GM21619 (cell line): ENCODE results near the gene POM121L2.
"Not testable (repeated sequence)": the region's sequence is repeated elsewhere in the genome, so short reads cannot be mapped to it uniquely, and the experiment has no call there.

Source experiments
- ATAC-seq: cut with Tn5 transposase; IDR thresholded peaks from one replicate; pipeline ENCODE4 v1.9.1; 2021; ENCODE audit not compliant: unreplicated experiment

POM121L2 gene

DNA sequence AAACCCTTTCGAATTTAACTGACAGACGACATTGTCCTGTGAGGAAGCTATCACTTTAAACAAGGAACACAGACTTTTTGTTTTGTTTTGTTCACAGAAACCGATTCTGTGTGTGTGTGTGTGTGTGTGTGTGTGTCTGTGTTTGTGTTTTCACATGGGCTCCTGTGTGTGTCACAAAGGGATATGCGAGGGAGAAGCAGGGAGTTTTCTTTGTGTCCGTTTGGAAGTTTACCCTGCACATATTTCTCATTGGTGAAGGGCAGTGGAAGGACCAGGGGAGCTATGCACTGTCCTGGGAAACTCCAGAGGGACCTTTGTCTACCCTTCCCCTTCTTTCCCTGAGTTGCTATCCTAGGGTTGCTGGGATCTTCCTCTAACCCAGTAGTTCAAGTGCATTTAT is 17.7 kb downstream of the POM121L2 start:
- ATAC-seq: no peak

DNA sequence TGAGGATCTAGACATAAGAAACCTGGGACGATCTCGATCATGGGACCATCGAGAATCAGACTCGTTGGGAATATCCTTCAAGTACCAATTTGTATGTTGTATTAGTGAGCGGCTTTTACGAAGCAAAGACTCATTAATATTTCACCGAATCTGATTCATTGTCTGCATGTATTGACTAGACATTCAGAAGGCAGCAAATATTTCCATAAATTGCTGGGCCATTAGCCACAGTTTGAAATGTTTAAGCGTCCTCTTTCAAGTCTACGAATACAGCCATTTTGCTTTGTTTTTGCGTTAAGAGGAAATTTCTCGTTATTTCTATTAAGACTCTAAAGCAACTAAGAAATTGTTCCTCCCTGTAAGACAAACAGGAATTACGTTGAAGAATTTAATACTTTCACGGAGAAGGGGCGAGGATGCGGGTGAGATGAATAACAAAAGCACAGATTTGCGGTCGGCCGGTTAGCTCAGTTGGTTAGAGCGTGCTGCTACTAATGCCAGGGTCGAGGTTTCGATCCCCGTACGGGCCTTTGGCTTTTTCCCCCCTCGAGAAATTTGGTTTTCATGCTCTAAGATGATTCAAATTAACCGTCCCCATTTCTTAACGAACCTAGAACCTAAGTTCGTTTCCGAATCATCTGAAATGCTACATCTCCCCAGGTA is 18.5 kb downstream of the POM121L2 start:
- no peak for ATAC-seq

DNA sequence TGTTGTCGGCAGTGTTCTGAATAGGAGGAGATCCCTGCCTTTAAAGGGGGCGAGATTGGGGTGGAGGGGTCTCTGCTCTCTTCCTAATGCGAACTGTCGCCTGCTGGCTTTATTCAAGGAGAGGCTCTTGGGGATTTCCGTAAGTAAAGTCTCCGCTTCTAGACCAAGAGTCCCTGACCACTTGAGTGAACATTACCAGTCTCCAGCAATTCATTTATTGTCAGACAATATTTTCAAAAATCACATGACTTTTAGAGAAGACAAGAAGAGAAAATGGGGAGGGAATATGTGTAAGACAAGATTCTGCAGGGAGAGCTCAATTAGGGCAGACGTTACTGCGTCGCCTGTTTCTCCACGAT is 21.2 kb downstream of the POM121L2 start:
- no peak for ATAC-seq

DNA sequence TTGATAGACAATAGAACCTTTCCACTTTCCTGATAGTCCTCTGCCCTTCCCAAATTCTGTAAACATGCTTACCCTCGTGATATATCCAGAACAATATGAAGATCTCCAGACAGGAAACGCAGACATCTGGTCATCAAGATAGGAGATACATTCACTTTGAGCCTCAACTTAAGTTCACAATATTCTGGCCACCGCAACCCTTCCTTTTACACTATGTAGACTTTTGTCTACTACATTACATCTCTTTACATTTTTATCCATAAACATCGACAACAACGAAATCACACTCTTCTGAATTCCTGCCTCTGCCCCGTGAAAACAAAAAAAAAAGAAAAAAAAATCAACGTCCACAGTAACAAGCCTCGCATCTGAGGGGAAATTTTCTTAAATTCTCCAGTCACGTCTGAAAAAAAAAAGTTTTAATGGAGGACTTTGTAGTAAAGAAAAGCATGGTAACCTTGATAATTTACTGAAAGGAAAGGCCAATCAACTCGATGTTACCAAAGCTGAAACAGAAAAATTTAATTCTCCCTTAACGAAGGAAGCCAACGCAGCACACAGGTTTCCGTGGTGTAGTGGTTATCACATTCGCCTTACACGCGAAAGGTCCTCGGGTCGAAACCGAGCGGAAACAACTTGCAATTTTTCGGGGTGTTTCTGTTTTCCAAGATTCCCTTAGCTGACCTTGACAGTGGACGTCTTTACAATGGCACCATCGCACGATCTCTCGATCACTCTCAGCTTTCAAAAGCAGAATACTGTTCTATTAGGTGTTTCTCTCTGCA is 21.8 kb downstream of the POM121L2 start:
- no peak for ATAC-seq

DNA sequence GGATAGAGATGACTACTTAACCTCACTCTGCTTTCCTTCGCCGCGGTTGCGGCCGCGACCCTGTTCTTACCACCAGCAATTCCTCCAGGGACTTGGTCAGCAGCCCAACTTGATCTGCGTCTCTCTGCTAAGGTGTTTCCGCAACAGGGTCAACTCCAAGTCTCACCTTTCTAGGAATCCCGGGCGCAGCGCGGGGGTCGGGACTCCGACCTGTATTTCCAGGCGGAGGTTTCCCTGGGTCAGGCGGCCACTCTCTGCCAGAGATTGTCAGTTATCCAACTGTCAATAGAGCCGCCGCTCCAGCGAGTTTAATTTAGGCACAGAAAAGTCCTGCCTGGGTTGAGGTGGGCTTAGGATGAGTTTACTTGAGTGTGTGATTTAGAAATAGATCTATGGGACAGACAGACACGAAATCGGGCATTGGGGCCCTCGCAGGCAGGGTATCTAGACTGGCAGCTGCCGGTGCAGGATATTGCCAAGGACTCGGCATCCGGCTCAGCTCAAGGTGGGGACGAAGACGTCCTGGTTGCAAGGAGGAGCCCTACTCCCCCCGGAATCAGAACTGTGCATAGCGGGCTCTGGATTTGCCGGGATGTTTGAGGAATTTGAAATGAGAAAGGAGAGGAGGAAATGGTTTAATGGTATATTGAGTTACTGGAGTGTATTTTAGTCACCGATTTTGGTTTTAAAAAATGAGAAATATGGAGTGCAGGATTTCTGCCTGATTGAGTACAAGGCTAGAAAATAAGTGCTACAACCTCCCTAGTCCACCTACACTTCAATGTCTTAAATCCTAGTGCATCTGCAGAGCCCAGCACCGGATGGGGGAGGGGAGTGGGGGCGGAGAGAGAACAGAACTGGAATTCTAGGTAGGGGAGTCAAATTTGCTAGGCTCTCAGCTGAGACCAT is 23.7 kb downstream of the POM121L2 start:
- ATAC-seq: no peak

DNA sequence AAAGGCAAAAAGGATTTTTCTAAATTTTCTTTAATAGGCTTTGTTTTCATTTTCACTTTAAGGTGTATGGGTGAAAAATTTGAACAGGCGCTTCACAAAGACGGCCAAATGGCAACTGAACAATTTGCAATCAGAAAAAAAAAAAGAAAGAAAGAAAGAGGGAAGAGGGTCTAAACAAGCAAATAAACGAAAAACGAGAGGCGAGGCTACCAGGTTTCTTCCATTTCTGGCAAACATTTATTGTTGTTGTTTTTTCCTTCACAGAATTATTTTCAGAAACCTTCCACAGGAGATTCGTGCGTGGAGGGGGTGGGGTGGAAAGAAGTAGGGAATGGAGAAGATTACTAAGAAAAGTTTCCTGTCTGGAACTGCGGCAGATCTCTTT is 24.3 kb downstream of the POM121L2 start:
- no peak for ATAC-seq

DNA sequence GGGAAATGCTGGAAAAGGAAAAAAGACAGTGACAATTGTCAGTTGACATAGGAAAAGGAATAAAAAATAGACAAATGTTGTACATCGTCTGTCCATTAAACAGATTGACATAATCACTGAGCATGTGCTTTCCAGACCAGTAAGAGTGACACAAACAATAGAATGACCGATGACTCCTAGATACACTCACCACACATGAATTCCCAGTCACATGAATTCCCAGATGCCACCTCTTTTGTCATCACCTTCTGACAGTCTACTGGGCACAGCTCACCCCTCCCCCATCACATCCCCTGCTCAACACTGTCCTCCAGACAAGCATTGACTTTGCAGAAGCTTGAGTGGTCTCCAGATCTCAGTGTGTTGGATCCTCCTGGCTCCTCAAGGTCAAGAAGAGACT is 25.9 kb downstream of the POM121L2 start:
- no peak for ATAC-seq

DNA sequence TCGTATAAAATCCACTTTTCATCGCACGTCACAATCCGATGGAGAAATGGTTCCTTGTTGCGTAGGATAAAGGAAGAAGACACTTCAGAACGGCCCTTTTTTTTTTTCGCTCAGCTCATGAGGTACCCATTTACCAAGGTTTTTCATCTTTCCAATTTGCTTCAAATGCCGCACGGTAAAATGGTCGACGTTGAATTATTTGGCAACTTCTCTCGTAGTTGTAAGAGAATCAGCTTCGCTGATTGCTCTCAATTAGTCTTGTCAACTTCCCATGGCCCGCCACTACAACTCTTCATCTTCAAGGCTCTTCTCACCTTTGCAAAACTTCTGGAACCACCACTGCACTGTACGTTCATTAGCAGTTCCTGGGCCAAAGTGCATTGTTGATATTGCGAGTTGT is 28.8 kb downstream of the POM121L2 start:
- no peak for ATAC-seq

DNA sequence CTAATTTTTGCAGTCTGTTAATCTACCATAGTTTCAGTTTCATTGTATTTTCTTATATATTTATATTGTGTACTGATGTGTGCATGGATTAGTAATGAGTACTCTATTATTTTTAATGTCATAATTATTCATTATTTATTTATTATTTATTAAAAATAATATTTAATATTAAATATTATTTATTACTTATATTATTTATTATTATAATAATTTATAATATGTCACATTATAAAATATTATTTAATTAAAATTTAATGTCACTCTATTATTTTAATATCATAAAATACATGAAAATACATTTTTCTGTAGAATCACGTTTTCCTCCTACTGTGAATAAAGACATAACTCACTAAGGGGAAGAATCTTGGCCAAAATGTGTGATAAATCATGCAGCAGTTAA is 30.5 kb downstream of the POM121L2 start:
- ATAC-seq: no peak

DNA sequence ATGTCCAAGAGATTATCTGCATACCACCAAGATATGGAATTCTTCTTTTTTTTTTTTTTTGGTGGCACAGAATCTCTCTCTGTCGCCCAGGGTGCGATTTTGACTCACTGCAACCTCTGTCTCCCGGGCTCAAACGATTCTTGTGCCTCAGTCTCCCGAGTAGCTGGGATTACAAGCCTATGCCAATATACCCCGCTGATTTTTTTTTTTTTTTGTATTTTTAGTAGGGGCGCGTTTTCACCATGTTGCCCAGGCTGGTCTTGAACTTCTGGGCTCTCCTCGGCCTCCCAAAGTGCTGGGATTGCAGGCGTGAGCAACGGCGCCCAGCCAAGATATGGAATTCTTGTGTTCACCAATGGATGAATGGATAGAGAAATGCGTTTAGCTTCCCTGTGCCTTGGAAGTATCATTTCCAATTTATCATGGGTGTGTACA is 31.0 kb downstream of the POM121L2 start:
- no peak for ATAC-seq

DNA sequence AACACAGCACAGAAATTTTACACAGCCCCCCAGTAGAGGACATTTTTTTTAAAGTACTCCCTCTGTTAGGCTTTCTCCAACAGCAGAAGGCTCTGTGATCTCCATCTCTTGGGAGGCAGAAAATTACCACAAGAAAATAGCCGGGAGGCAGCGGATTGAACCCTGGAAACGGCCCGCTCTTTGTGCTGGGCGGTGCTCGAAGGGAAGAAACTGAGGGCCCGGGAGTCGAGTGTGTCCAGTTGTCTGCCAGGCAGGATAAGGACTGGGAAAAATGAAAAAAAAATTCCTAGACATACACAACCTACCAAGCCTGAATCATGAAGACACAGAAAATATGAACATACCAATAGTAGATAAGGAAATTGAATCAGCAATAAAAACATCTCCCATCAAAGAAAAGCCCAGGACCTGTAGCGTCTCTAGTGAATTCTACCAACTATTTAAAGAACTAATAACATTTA is 31.5 kb downstream of the POM121L2 start:
- no peak for ATAC-seq

DNA sequence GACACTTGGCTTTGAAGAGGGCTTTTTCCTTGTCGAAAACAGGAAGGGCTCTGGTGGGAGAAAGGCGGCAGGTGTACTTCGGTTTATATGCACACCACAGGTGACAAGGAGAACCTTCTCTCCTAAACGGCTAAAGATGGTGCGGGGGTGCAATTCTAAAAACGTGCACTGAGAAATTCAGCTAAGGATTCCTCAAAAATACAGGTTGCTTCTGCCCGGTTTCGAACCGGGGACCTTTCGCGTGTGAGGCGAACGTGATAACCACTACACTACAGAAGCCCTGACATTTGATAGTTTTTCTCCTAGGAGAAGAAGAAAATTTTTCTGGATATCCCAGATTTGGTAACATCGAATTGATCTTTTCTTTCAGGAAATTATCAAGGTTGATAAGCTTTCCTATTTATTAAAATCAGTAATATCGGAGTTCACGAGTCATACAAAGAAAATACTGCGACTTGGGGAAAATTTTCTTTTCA is 32.0 kb downstream of the POM121L2 start:
- ATAC-seq: no peak

DNA sequence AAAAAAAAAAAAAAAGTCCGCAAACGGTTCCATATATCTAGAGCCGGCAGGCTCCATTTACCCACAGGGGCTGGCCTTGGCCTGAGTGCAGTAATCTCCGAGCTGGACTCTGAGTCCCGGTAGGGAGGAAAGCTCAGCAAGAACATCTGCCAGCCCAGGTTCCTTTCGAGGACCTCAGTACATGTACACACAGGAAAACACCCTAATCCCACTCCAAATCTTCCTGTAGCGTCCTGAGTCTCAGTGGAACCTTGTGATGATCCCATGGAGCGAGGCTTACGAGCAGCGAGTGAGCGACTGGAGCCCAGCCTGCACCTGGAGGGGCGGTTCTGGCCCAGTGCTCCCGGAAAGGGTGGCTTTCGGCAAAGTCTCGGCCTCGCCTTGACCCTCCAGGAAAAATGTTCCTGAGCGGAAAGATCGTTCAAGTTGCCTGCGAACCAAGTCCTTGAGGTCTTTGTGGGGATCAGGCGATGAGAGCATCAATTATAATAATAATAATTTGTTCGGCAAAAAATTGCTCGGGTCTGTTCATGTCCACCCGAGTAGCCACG is 32.5 kb downstream of the POM121L2 start:
- no peak for ATAC-seq

DNA sequence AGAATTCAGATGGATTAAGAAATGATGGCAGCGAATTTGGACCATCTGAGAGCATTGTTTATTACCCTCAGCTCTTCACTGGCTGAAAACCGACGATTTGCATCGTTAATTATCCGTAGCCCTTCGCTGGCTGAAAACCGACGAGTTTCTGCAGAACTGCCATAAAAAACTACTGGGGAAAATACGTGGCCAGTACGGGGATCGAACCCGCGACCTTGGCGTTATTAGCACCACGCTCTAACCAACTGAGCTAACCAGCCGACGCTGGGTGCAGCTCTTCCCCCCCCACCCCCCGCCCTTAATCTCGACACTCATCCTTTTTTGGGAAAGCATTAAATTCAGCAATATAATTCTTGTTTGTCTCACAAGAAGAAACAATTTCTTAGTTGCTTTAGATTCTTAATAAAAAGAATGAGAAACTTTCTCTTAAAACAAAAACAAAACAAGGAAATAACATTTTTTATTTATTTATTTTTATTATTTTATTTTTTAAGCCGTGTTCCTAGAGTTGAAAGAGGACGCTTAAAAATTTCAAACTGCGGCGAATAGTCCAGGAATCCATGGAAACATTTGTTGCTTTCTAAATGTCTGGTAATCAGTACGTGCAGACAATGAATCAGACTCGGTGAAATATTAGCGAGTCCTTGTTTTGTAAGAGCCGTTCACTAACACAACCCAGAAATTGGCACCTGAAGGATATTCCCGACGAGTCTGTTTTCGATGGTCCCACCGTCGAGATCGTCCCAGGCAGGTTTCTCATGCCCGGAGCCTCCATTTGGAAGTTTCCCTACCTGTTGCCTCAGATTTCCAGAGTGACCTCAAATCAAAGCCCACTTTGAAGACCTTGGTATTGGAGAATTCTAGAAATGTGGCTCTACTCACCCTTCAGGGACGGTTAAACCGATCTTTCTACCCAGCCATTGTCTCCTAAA is 36.8 kb downstream of the POM121L2 start:
- no peak for ATAC-seq

DNA sequence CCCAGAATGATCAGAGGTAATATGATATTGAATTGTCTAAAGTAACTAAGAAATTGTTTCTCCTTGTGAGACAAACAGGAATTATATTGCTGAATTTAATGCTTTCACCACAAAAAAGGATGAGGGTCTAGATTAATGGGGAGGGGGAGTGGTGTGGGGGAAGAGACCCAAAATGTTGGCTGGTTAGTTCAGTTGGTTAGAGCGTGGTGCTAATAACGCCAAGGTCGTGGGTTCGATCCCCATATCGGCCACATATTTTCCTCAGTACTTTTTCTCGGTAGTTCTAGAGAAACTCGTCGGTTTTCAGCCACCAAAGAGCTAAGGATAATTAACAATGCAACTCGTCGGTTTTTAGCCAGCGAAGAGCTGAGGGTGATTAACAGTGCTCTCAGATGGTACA is 38.3 kb downstream of the POM121L2 start:
- no peak for ATAC-seq

DNA sequence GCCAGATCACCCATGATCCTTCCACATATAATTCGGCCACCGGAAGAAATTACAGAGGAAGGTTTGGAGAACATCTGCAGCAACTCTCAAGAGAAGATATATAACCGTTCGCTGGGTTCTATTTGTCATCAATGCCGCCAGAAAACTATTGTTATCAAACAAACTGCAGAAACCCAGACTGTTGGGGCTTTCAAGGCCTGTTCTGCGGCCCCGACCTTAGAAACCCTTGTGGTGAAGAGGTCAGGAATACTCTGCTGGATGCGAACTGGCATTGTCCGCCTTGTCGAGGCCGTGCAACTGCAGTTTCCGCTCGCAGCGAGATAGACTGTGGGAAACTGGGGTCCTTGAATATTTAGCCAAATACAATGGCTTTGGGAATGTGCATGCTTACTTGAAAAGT is 43.3 kb downstream of the POM121L2 start:
- ATAC-seq: no peak

DNA sequence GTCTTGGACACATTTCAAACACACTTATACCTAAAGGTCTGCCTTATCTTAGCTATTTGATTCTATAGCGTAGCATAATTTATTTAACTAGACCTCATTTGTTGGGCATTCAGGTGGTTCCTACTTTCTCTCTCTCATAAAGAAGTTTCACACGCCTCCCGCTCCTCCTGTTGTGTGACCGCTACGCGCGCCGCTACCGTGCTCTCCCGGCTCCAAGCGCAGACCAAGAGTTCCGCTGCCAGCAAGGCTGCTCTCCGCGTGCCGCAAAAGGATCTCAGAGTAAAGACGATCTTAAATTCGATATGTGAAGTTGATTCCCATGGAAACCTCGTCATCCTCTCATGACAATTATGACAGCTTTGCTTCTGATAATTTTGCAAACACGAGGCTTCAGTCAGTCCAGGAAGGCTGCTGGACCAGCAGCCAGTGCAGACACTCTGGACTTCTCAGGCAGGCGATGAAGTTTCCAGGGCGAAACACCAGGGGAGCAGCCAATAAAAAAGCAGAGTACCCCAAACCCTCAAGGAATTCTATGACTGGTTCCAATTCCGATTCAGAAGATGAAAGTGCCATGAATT is 44.1 kb downstream of the POM121L2 start:
- no peak for ATAC-seq

DNA sequence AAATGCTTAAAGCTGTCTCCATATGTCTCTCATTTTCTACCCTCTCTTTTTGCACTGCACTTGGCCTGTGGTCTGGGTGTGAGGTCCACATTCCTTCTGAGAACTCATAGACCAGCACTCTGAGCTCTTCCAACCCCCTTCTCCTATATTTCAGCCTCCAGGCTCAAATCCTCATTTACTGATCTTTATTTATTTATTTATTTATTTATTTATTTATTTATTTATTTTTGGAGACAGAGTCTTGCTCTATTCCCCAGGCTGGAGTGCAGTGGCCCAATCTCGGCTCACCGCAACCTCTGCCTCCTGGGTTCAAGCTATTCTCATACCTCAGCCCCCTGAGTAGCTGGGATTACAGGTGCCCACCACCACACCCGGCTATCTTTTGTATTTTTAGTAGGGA is 45.1 kb downstream of the POM121L2 start:
- not testable (repeated sequence) for ATAC-seq

DNA sequence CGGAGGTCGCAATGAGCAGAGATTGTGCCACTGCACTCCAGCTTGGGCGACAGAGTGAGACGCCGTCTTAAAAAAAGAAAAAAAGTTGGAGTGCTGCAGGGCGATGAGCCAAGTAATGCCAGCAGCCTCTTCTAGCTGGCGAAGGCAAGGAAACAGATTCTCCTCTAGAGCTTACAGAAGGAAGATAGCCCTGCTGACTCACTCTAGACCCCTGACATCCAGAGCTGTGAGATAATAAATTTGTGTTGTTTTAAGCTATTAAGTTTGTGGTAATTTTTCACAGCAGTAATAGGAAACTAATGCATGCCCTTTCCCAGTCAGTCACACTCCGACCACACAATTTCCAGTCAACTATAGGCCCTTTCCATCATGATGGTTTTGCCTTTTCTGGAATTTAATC is 48.2 kb downstream of the POM121L2 start:
- ATAC-seq: no peak
